GM23338 (cell line): ENCODE measurements around the gene TBC1D5. TPM values are rescaled to one million over a fixed set of nuclear protein-coding genes. Genes with fewer than 3 reads are reported as not detected.
"Not testable (repeated sequence)": the region's sequence is repeated elsewhere in the genome, so short reads cannot be mapped to it uniquely, and the experiment has no call there.

Source experiments
- ATAC-seq: fragments of 200-7000 bp; cut with Tn5 transposase; 3 replicates; pipeline ENCODE4 v1.9.1; 2020
- DNase-seq: peaks from one replicate; pipeline ENCODE4 v3.0.0-alpha.2; 2015; ENCODE audit warnings: low spot score
- H2AFZ ChIP-seq: fragments of 200-600 bp; sonication (generic); 2 replicates; pipeline ENCODE4 v1.8.0; 2016; ENCODE audit warnings: antibody characterized with exemption, mild to moderate bottlenecking, moderate library complexity
- H3F3A ChIP-seq: fragments of 200-600 bp; sonication (generic); replicated peaks from 2 replicates; pipeline ENCODE4 v1.8.0; 2017; ENCODE audit warnings: antibody characterized with exemption, mixed run types, low read depth
- H3K27ac ChIP-seq: fragments of 200-600 bp; sonication (generic); 2 replicates; pipeline ENCODE4 v1.6.1; 2016; ENCODE audit warnings: low read depth
- H3K27me3 ChIP-seq: fragments of 200-600 bp; sonication (generic); 2 replicates; pipeline ENCODE4 v1.8.0; 2016; ENCODE audit warnings: mild to moderate bottlenecking, mixed run types, moderate library complexity; ENCODE audit not compliant: insufficient read depth
- H3K36me3 ChIP-seq: fragments of 200-600 bp; sonication (generic); 2 replicates; pipeline ENCODE4 v1.8.0; 2016; ENCODE audit warnings: mild to moderate bottlenecking; ENCODE audit not compliant: insufficient read depth
- H3K4me1 ChIP-seq: fragments of 200-600 bp; sonication (generic); 2 replicates; pipeline ENCODE4 v1.8.0; 2016; ENCODE audit warnings: mild to moderate bottlenecking, moderate library complexity; ENCODE audit not compliant: insufficient read depth
- H3K4me2 ChIP-seq: fragments of 200-600 bp; sonication (generic); 2 replicates; pipeline ENCODE4 v1.7.1; 2017; ENCODE audit warnings: mixed run types
- H3K4me3 ChIP-seq: fragments of 200-600 bp; sonication (generic); 2 replicates; pipeline ENCODE4 v1.6.1; 2016; ENCODE audit warnings: mixed run types
- H3K79me2 ChIP-seq: fragments of 200-600 bp; sonication (generic); replicated peaks from 2 replicates; pipeline ENCODE4 v1.8.0; 2017; ENCODE audit warnings: mild to moderate bottlenecking; ENCODE audit not compliant: insufficient read depth
- H3K9me2 ChIP-seq: fragments of 200-600 bp; sonication (generic); 2 replicates; pipeline ENCODE4 v1.8.0; 2017; ENCODE audit not compliant: insufficient read depth
- H4K20me1 ChIP-seq: fragments of 200-600 bp; sonication (generic); replicated peaks from 2 replicates; pipeline ENCODE4 v1.8.0; 2017; ENCODE audit warnings: mild to moderate bottlenecking; ENCODE audit not compliant: insufficient read depth
- H3K27ac Mint-ChIP-seq: 2 replicates; pipeline ENCODE4 v1.8.0; 2020; ENCODE audit warnings: inconsistent platforms, mild to moderate bottlenecking, moderate library complexity, mixed read lengths
- H3K27me3 Mint-ChIP-seq: 3 replicates; pipeline ENCODE4 v1.8.0; 2022; ENCODE audit warnings: low read depth, mild to moderate bottlenecking, moderate library complexity, mixed read lengths, inconsistent platforms; ENCODE audit not compliant: insufficient read depth, poor library complexity
- H3K36me3 Mint-ChIP-seq: 3 replicates; pipeline ENCODE4 v1.8.0; 2021; ENCODE audit warnings: low read depth, mild to moderate bottlenecking, inconsistent platforms, moderate library complexity, mixed read lengths
- H3K4me1 Mint-ChIP-seq: 3 replicates; pipeline ENCODE4 v1.8.0; 2020; ENCODE audit warnings: mild to moderate bottlenecking, inconsistent platforms, mixed read lengths
- H3K4me3 Mint-ChIP-seq: 3 replicates; pipeline ENCODE4 v1.8.0; 2021; ENCODE audit warnings: moderate library complexity, mild to moderate bottlenecking, inconsistent platforms, mixed read lengths
- H3K9me3 Mint-ChIP-seq: 3 replicates; pipeline ENCODE4 v1.8.0; 2020; ENCODE audit warnings: moderate library complexity, mild to moderate bottlenecking, inconsistent platforms, mixed read lengths
- CTCF ChIP-seq, 2 experiments: fragments of 200-600 bp in 1 of 2; sonication (generic) in 1 of 2; conservative IDR thresholded peaks; 2 replicates each; pipeline versions ENCODE4 v1.5.1 to v1.6.1; 2016 to 2017; ENCODE audit warnings: antibody characterized with exemption in 2 of 2, low read depth in 2 of 2, mild to moderate bottlenecking in 2 of 2, moderate library complexity in 1 of 2
- EZH2 ChIP-seq: fragments of 200-600 bp; sonication (generic); IDR thresholded peaks from one replicate; pipeline ENCODE4 v1.8.0; 2017; ENCODE audit warnings: antibody characterized with exemption, mild to moderate bottlenecking, low read depth; ENCODE audit not compliant: unreplicated experiment
- EZH2phosphoT487 ChIP-seq: fragments of 200-600 bp; sonication (generic); IDR thresholded peaks from one replicate; pipeline ENCODE4 v1.8.1; 2018; ENCODE audit warnings: antibody characterized with exemption; ENCODE audit not compliant: unreplicated experiment
- NANOG ChIP-seq: IDR thresholded peaks from 2 replicates; pipeline ENCODE4 v1.6.1; 2016; ENCODE audit warnings: antibody characterized with exemption, borderline replicate concordance
- POLR2AphosphoS5 ChIP-seq: IDR thresholded peaks from 2 replicates; pipeline ENCODE4 v1.6.1; 2016; ENCODE audit warnings: antibody characterized with exemption, low read depth
- REST ChIP-seq: IDR thresholded peaks from one replicate; pipeline ENCODE4 v1.6.1; 2018; ENCODE audit warnings: antibody characterized with exemption; ENCODE audit not compliant: unreplicated experiment
- STAT1 ChIP-seq: IDR thresholded peaks from one replicate; pipeline ENCODE4 v1.6.1; 2016; ENCODE audit warnings: antibody characterized with exemption; ENCODE audit not compliant: unreplicated experiment
- ZNF331 ChIP-seq: fragments of 250-450 bp; sonication (Bioruptor Pico); IDR thresholded peaks from 2 replicates; pipeline ENCODE4 v1.5.0; 2020; ENCODE audit warnings: low read depth, mild to moderate bottlenecking, moderate library complexity
- polyA plus RNA-seq: library from polyadenylated mRNA; unstranded; fragments of >200 nt; fragmentation: Nextera tagmentation; extraction: Ambion mirVana; gene quantifications from 2 replicates; pipeline ENCODE4 v1.2.1, GENCODE V29; 2016
- total RNA-seq: library from RNA; depleted of rRNA; stranded (reverse); fragments of >200 nt; shearing (Covaris generic); gene quantifications from 2 replicates; pipeline ENCODE4 v1.2.3, GENCODE V29; 2014

TBC1D5 gene
- total and polyA plus RNA-seq, 2 experiments from 2014 or later, result 21.8 to 48.1 TPM

- not testable (repeated sequence) for H4K20me1 ChIP-seq, H3K4me2 ChIP-seq, H3K4me1 Mint-ChIP-seq, H3K79me2 ChIP-seq, H3K4me1 ChIP-seq, ATAC-seq, DNase-seq, H3K9me3 Mint-ChIP-seq, H3K27ac ChIP-seq, H3K4me3 Mint-ChIP-seq, H3K27me3 ChIP-seq, H3K36me3 ChIP-seq, H3K27me3 Mint-ChIP-seq, H3K27ac Mint-ChIP-seq, H2AFZ ChIP-seq, H3K9me2 ChIP-seq, H3F3A ChIP-seq, H3K4me3 ChIP-seq, H3K36me3 Mint-ChIP-seq
Measured at GRCh38 chr3:17780369-17780768, 37.9 kb upstream of the TBC1D5 start.

- not testable (repeated sequence) for ATAC-seq, H3K4me3 Mint-ChIP-seq, H3K4me3 ChIP-seq, DNase-seq, H3K4me2 ChIP-seq, H3K9me3 Mint-ChIP-seq, H3K27ac ChIP-seq, H3K4me1 Mint-ChIP-seq, H3K4me1 ChIP-seq, H3F3A ChIP-seq, H3K79me2 ChIP-seq, H4K20me1 ChIP-seq, H3K36me3 ChIP-seq, H3K9me2 ChIP-seq, H3K36me3 Mint-ChIP-seq, H3K27ac Mint-ChIP-seq, H3K27me3 ChIP-seq, H3K27me3 Mint-ChIP-seq
- TF ChIP-seq CTCF (conservative IDR thresholded peaks at IDR 0.05; ENCODE audit: low read depth in 2 of 2), result peak; percentile 23 to 26; a peak in 2 of 4 replicates
- H2AFZ ChIP-seq, result peak overlapping the region; percentile 63; the same call in 1 of the 2 replicates
Measured at GRCh38 chr3:17779304-17780250, 37.1 kb upstream of the TBC1D5 start.

- not testable (repeated sequence) for H3K9me3 Mint-ChIP-seq, H3K4me3 ChIP-seq, H3K4me2 ChIP-seq, H3K4me1 Mint-ChIP-seq, H3K36me3 ChIP-seq, H3K27ac ChIP-seq, H3K4me3 Mint-ChIP-seq, H3K4me1 ChIP-seq, DNase-seq, ATAC-seq, H3K36me3 Mint-ChIP-seq, H2AFZ ChIP-seq, H4K20me1 ChIP-seq, H3K27ac Mint-ChIP-seq, H3K27me3 ChIP-seq, H3K79me2 ChIP-seq, H3K9me2 ChIP-seq, H3K27me3 Mint-ChIP-seq, H3F3A ChIP-seq
Measured at GRCh38 chr3:17777326-17777725, 34.9 kb upstream of the TBC1D5 start.

GRCh38 chr3:17775073-17775472 is 32.6 kb upstream of the TBC1D5 start:
- Mint-ChIP-seq H3K4me1 (peaks cover 6% of the 10 kb centered on the region; the same call in 1 of the 3 replicates), H3K4me3 (no peak overlapping the region)
- no peak for TF ChIP-seq NANOG
- no peak for TF ChIP-seq ZNF331
- TF ChIP-seq EZH2phosphoT487, result no peak
- no peak for TF ChIP-seq POLR2AphosphoS5
- no peak for TF ChIP-seq EZH2
- TF ChIP-seq STAT1, result no peak
- TF ChIP-seq REST, result no peak

More at GRCh38 chr3:17775073-17775472, 32.6 kb upstream of the TBC1D5 start:
- Histone ChIP-seq H3K79me2 (no peaks in the 10 kb centered on the region), H3K36me3 (no peaks in the 10 kb centered on the region), H3K4me2 (no peak overlapping the region), H3K27me3 (no peaks in the 10 kb centered on the region), H2AFZ (no peak overlapping the region), H3F3A (no peaks in the 10 kb centered on the region), H3K4me3 (no peak overlapping the region), H4K20me1 (no peaks in the 10 kb centered on the region), H3K9me2 (no peaks in the 10 kb centered on the region), H3K27ac (no peak overlapping the region), H3K4me1 (no peaks in the 10 kb centered on the region)
- Mint-ChIP-seq H3K9me3 (peaks cover 3% of the 10 kb centered on the region; the same call in 1 of the 3 replicates), H3K36me3 (no peaks in the 10 kb centered on the region; the same call in 2 of the 3 replicates), H3K27ac (no peak overlapping the region), H3K27me3 (peaks cover 2% of the 10 kb centered on the region)
- ATAC-seq (no peak), DNase-seq (no peak)
